A549 (cell line): Measurements from ENCODE around the gene KCNMA1.

Experiments
- CTCF ChIP-seq: fragments of >200 bp; sonication (Bioruptor Twin); formaldehyde crosslinking; IDR thresholded peaks from 3 replicates; pipeline ENCODE4 v1.5.1; 2016
- HMGXB4 ChIP-seq: fragments of 250-450 bp; sonication (Bioruptor Pico); IDR thresholded peaks from 2 replicates; pipeline ENCODE4 v1.5.0; 2021; ENCODE audit warnings: mild to moderate bottlenecking, moderate library complexity, borderline replicate concordance
- POLR2A ChIP-seq: IDR thresholded peaks from 2 replicates; pipeline ENCODE4 v1.6.1; 2012; ENCODE audit warnings: mild to moderate bottlenecking, low read length
- RAD21 ChIP-seq, 2 experiments: fragments of >200 bp in 1 of 2; sonication (Bioruptor Twin) in 1 of 2; formaldehyde crosslinking in 1 of 2; IDR thresholded peaks in 1 of 2; conservative IDR thresholded peaks in 1 of 2; 2 replicates in 1 of 2; 3 replicates in 1 of 2; pipeline ENCODE4 v1.6.1; 2012 to 2018; ENCODE audit warnings: inconsistent platforms in 1 of 2

GRCh38 chr10:77675347-77675746 is 37.7 kb upstream of the KCNMA1 start:
- TF ChIP-seq CTCF: no peak
- no peak for TF ChIP-seq POLR2A
- TF ChIP-seq RAD21 (conservative IDR thresholded peaks at IDR 0.05 in 1 of 2, IDR thresholded peaks at IDR 0.05 in 1 of 2): no peak
- no peak for TF ChIP-seq HMGXB4 (CRISPR knock-in tag)
